PC-3 (cell line): Measurements from ENCODE around the gene ACOXL. TPM values are rescaled to one million over a fixed set of nuclear protein-coding genes. Genes with fewer than 3 reads are reported as not detected.

Experiments used
- ATAC-seq: fragments of 200-7000 bp; cut with Tn5 transposase; 2 replicates; pipeline ENCODE4 v1.9.1; 2020; ENCODE audit warnings: mild to moderate bottlenecking, moderate library complexity
- BruUV-seq: library from RNA; stranded (reverse); fragments of 400-500 nt; replicated peaks from 2 replicates; lab custom pipeline; 2021; lab: Mats Ljungman, UMichigan
- CTCF ChIA-PET: fragments of 300-600 bp; sonication (Branson Sonifier 250); formaldehyde crosslinking; loops from one replicate; lab custom pipeline; 2022; ENCODE audit warnings: antibody characterized with exemption; lab: Charles Lee
- POLR2A ChIA-PET: fragments of 300-600 bp; sonication (Branson Sonifier 250); formaldehyde crosslinking; loops from one replicate; lab custom pipeline; 2022; ENCODE audit warnings: antibody characterized with exemption; ENCODE audit not compliant: unreplicated experiment; lab: Charles Lee
- DNase-seq: peaks from one replicate; pipeline ENCODE4 v3.0.0-alpha.2; 2015
- H2AFZ ChIP-seq: fragments of 300-600 bp; sonication (generic); 2 replicates; pipeline ENCODE4 v1.6.0; 2016; ENCODE audit warnings: antibody characterized with exemption, low read length
- H3F3A ChIP-seq: fragments of 300-600 bp; sonication (generic); one replicate; pipeline ENCODE4 v1.6.0; 2017; ENCODE audit warnings: antibody characterized with exemption, low read length, control low read depth, mild to moderate bottlenecking; ENCODE audit not compliant: unreplicated experiment
- H3K27ac ChIP-seq: fragments of 300-600 bp; sonication (generic); 2 replicates; pipeline ENCODE4 v1.5.1; 2016; ENCODE audit warnings: mild to moderate bottlenecking, low read length
- H3K27me3 ChIP-seq: fragments of 300-600 bp; sonication (generic); 2 replicates; pipeline ENCODE4 v1.6.1; 2016; ENCODE audit warnings: low read length, mixed read lengths
- H3K36me3 ChIP-seq: fragments of 300-600 bp; sonication (generic); 2 replicates; pipeline ENCODE4 v1.6.1; 2016; ENCODE audit warnings: low read depth, mixed run types, low read length, mixed read lengths
- H3K4me1 ChIP-seq: fragments of 300-600 bp; sonication (generic); 2 replicates; pipeline ENCODE4 v1.5.1; 2016; ENCODE audit warnings: low read length; ENCODE audit not compliant: insufficient read depth
- H3K4me2 ChIP-seq: fragments of 300-600 bp; sonication (generic); 2 replicates; pipeline ENCODE4 v1.6.0; 2016; ENCODE audit warnings: low read length
- H3K4me3 ChIP-seq: fragments of 300-600 bp; sonication (generic); 2 replicates; pipeline ENCODE4 v1.5.1; 2016; ENCODE audit warnings: mild to moderate bottlenecking, low read length, mixed read lengths
- H3K79me2 ChIP-seq: fragments of 300-600 bp; sonication (generic); 2 replicates; pipeline ENCODE4 v1.6.1; 2017; ENCODE audit warnings: low read length, mixed read lengths
- H3K9ac ChIP-seq: fragments of 300-600 bp; sonication (generic); 2 replicates; pipeline ENCODE4 v1.6.0; 2016; ENCODE audit warnings: mild to moderate bottlenecking, low read length
- H3K9me2 ChIP-seq: fragments of 300-600 bp; sonication (generic); replicated peaks from 2 replicates; pipeline ENCODE4 v1.6.1; 2016; ENCODE audit warnings: mixed run types, low read length, mixed read lengths
- H3K9me3 ChIP-seq: fragments of 300-600 bp; sonication (generic); 2 replicates; pipeline ENCODE4 v1.6.1; 2016; ENCODE audit warnings: low read length, mixed read lengths
- H4K20me1 ChIP-seq: fragments of 300-600 bp; sonication (generic); 2 replicates; pipeline ENCODE4 v1.6.1; 2016; ENCODE audit warnings: low read length, mixed read lengths
- CTCF ChIP-seq: fragments of 300-600 bp; sonication (generic); conservative IDR thresholded peaks from 2 replicates; pipeline ENCODE4 v1.5.1; 2017; ENCODE audit warnings: antibody characterized with exemption, low read depth, mild to moderate bottlenecking, low read length
- EZH2 ChIP-seq: fragments of 300-600 bp; sonication (generic); IDR thresholded peaks from one replicate; pipeline ENCODE4 v1.6.1; 2017; ENCODE audit warnings: antibody characterized with exemption, mild to moderate bottlenecking, low read length; ENCODE audit not compliant: unreplicated experiment
- EZH2phosphoT487 ChIP-seq: fragments of 300-600 bp; sonication (generic); IDR thresholded peaks from 2 replicates; pipeline ENCODE4 v1.6.1; 2018; ENCODE audit warnings: mild to moderate bottlenecking, antibody characterized with exemption, low read length, borderline replicate concordance
- intact Hi-C: fragments of 100-400 bp; cut with micrococcal nuclease; formaldehyde crosslinking; loops from 2 replicates; pipeline ENCODE4 v1.9.0; 2023
- total RNA-seq: library from RNA; depleted of rRNA; stranded (reverse); fragments of >200 nt; gene quantifications from 2 replicates; pipeline ENCODE4 v1.2.3, GENCODE V29; 2014

Gene ACOXL
- total RNA-seq, 1 experiment from 2014 or later, result 16.3 TPM

GRCh38 chr2:110983133-110983532 lies 250.8 kb downstream of the ACOXL start:
- H3K9ac ChIP-seq, result no peak overlapping the region
- no peak overlapping the region for H3K27ac ChIP-seq
- ATAC-seq (no peak), DNase-seq (no peak)
- TF ChIP-seq EZH2phosphoT487 (no peak), EZH2 (no peak), CTCF (no peak)
- intact Hi-C loops, result no loop called here
- no peaks in the 10 kb centered on the region for H3K79me2 ChIP-seq
- CTCF ChIA-PET, result no interaction called here
- H3K9me2 ChIP-seq, result no peaks in the 10 kb centered on the region
- no peaks in the 10 kb centered on the region for H3F3A ChIP-seq
- no peaks in the 10 kb centered on the region for H3K27me3 ChIP-seq
- H3K4me3 ChIP-seq, result no peak overlapping the region
- H4K20me1 ChIP-seq, result no peaks in the 10 kb centered on the region
- H2AFZ ChIP-seq, result no peak overlapping the region
- H3K9me3 ChIP-seq, result no peaks in the 10 kb centered on the region
- POLR2A ChIA-PET, result no interaction called here
- H3K4me1 ChIP-seq, result no peaks in the 10 kb centered on the region
- no peaks in the 10 kb centered on the region for H3K36me3 ChIP-seq
- BruUV-seq, result no TSS peak
- no peak overlapping the region for H3K4me2 ChIP-seq

- Histone ChIP-seq H3K4me2 (no peak overlapping the region), H3K27me3 (no peaks in the 10 kb centered on the region), H4K20me1 (no peaks in the 10 kb centered on the region), H3K4me1 (no peaks in the 10 kb centered on the region), H3F3A (no peaks in the 10 kb centered on the region), H2AFZ (no peak overlapping the region), H3K79me2 (no peaks in the 10 kb centered on the region), H3K9me2 (no peaks in the 10 kb centered on the region), H3K27ac (no peak overlapping the region), H3K9me3 (no peaks in the 10 kb centered on the region), H3K9ac (no peak overlapping the region), H3K4me3 (no peak overlapping the region), H3K36me3 (no peaks in the 10 kb centered on the region)
- intact Hi-C loops, result no loop called here
- BruUV-seq, result no TSS peak
- DNase-seq (no peak), ATAC-seq (no peak)
- no peak for TF ChIP-seq EZH2phosphoT487
- TF ChIP-seq CTCF, result no peak
- no peak for TF ChIP-seq EZH2
- POLR2A ChIA-PET, result no interaction called here
- CTCF ChIA-PET, result no interaction called here
Measured at GRCh38 chr2:110984694-110985490, 252.5 kb downstream of the ACOXL start.

GRCh38 chr2:110990440-110990839 lies 258.1 kb downstream of the ACOXL start:
- intact Hi-C loops, result no loop called here
- DNase-seq (no peak), ATAC-seq (no peak)
- Histone ChIP-seq H3K79me2 (no peaks in the 10 kb centered on the region), H3K4me1 (no peaks in the 10 kb centered on the region), H3K36me3 (no peaks in the 10 kb centered on the region), H3K4me2 (no peak overlapping the region), H3K27ac (no peak overlapping the region), H3F3A (no peaks in the 10 kb centered on the region), H3K4me3 (no peak overlapping the region), H3K9me3 (no peaks in the 10 kb centered on the region), H3K9ac (no peak overlapping the region), H3K9me2 (no peaks in the 10 kb centered on the region), H4K20me1 (no peaks in the 10 kb centered on the region), H2AFZ (no peak overlapping the region), H3K27me3 (no peaks in the 10 kb centered on the region)
- CTCF ChIA-PET, result no interaction called here
- TF ChIP-seq CTCF (no peak), EZH2phosphoT487 (no peak), EZH2 (no peak)
- BruUV-seq, result no TSS peak
- POLR2A ChIA-PET, result no interaction called here
